HG03521 (cell line): ENCODE data around the gene PPP1R12A.
A peak's percentile ranks its signal among the peaks of the same experiment; 100 is the strongest.

ENCODE experiments used
- ATAC-seq: cut with Tn5 transposase; IDR thresholded peaks from one replicate; pipeline ENCODE4 v1.9.1; 2021; ENCODE audit warnings: mild to moderate bottlenecking, moderate library complexity; ENCODE audit not compliant: unreplicated experiment

The PPP1R12A gene

GRCh38 chr12:79775355-79776027 lies 159.4 kb downstream of the PPP1R12A start:
- ATAC-seq, result no peak

- no peak for ATAC-seq
Measured at GRCh38 chr12:79773896-79774295, 161.0 kb downstream of the PPP1R12A start.

DNA sequence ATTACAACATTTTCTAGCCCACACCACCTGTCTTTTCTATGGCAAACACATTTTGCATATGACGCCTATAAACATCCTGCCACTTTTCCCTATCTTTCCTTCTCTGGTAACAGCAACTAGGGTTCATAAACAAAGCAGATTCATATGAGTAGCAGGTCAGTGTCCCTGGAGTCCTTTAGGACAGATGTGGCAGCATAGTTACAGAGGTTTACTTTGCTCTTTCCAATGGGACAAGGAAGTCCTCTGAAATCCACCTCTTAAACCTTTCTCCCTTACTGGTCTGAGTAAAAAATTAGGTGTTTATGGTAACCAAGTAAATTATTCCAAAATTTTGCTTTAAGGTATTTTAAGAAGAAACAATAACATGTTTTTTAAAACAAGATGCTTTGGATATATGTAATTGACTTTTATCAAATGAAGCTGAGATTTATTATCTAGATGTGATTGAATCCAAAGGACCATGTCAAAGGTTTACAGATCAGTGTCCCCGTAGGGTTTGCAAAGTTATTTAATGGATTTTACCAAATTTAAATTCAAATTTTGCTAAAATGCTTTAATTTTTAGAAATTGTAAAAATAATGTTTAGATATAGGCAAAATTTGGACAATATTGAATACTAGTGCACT lies 164.9 kb downstream of the PPP1R12A start:
- ATAC-seq, result no peak

GRCh38 chr12:79769189-79769859 lies 165.6 kb downstream of the PPP1R12A start:
- ATAC-seq, result no peak

DNA sequence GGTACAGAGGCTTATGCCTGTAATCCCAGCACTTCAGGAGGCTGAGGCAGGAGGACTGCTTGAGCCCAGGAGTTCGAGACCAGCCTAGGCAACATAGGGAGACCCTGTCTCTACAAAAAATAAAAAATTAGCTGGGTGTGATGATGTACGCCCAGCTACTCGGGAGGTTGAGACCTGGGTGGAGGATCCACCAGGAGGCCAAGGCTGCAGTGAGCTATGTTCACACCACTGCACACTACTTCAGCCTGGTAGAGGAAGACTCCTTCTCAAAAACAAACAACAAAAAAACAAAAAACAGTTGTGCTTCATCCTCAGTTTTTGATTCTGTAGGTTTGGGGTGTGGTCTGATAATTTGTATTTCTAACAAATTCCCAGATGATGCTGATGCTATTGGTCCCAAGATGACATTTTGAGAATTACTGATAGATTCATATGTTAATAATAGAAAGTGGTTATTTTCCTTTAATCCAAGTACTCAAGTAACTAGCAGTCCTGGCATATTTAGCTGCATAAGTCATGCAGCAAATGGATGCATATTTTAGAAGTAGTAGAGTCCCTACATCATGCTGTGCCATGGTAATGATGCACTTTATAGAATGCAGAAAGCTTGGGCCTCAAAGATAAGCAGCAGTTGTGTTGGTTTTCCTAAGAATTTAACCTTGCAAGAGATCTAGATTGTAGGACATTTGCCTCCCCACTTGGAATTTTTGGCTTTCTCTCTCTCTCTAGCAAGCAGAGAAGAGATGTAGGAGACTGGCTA lies 168.0 kb downstream of the PPP1R12A start:
- ATAC-seq, result no peak

- ATAC-seq, result no peak
Measured at GRCh38 chr12:79765157-79765556, 169.7 kb downstream of the PPP1R12A start.

- ATAC-seq, result no peak
Measured at GRCh38 chr12:79764641-79765040, 170.3 kb downstream of the PPP1R12A start.

DNA sequence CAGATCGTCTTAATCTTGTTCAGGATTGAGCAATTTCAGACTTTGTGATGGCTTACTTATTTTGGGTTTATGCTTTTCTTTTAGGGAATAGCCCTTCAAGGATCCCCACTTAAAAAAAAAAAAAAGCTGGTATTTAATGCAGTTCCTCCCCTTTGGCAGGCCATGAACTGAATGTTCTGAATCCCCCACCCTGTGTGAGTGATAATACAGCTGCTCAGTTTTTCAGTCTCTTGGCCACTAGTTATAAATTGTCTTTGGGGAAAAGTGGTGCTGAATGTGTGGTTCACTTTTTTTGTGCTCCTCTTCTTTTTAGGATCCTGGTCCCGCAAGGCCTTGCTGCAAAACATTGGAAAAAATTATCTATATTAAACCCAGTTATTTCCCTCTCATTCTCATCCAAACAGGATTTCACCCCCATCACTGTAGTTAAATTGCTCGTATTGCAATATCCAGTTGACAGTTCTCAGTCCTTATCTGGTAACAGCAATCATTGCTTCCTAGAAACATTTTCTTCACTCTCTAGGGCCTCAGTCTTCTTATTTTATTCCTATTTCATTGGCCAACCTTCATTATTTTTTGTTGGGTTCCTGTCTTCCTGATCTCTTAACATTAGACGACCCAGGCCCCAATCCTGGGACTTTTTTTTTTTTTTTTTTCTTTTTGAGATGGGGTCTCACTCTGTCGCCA lies 171.0 kb downstream of the PPP1R12A start:
- no peak for ATAC-seq

GRCh38 chr12:79761341-79761740 lies 173.6 kb downstream of the PPP1R12A start:
- ATAC-seq, result no peak

DNA sequence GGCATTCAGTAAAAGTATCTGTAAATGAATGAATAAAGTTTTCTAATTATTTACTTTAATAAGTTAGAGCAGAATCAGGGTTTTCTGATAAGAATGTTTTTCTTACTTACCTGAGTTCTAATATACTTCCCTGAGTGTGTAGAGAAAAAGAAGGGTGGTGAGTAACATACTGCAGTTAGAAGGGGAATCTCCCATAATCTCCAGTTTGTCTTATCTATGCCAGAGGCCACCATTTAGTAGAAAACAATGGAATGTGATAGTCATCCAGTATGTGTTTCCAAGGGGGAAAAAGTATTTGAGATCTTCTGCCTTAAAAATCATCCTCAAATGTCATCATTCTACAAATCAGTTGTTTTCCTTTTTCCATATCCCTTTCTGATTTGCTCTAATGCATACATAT lies 187.6 kb downstream of the PPP1R12A start:
- no peak for ATAC-seq

DNA sequence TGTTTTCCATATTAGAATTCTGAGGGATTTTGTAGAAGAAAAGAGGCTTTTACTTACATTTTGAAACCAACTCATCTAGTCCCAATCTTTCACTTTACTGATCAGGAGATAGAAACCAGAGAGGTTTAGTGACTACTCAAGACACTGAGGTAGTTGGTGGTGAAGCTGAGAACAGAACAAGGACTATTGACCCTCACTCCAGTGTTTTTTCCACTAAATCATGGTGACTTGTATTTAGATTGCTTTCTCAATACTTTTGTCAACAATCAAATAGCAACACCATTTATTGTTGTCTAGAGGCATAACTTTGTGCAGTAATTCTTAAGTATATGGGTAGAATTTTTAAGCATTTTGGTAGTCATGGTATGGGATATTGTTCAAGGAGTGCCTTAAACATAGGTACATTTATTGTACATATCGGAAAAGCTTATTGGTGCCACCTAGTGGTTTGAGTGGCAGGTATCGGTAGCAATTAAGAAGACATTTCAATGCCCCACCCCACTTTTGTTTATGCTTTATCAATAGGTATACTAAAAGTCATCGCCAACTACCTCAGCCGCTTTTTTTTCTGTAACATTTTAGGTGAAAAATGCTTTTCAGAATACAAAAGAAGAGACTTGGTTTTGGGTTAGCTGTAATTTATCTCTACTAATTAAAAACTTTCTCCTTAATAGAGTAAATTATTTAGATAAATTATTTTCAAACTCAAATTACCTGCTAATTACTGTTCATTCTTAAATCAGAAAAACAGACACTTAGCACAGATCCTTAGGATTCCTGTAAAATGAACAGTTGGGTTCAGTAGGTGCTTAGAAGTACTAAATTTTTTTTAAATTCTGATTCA lies 196.8 kb downstream of the PPP1R12A start:
- ATAC-seq, result peak; percentile 72

DNA sequence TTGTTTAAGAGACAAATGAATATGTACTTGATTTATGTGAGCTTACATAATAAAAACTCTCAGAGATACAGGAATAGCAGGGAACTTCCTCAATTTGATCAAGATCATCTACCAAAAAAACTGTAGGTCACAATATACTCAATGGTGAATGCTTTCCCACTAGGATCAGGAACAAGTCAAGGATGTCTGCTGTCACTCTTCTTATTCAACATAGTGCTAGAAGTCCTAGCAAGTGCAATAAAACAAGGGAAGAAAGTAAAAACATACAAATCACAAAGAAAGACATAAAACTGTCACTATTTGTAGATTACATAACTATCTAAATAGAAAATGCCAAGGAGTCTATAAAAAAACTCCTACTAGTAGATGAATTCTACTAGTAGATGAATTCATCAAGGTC lies 202.3 kb downstream of the PPP1R12A start:
- no peak for ATAC-seq

- ATAC-seq, result no peak
Measured at GRCh38 chr12:79725987-79726386, 208.9 kb downstream of the PPP1R12A start.
